NCI-H226 (cell line): ENCODE measurements around the gene RMDN2.
A peak's percentile ranks its signal among the peaks of the same experiment; 100 is the strongest.

Source experiments
- DNase-seq: peaks from one replicate; pipeline ENCODE4 v3.0.0-alpha.2; 2015

Gene RMDN2

GRCh38 chr2:37925063-37925897 lies at the start of gene RMDN2:
RMDN2 (plus strand) TSS chr2:37925287; CDS start chr2:37929278, 3,991 bp downstream.
- DNase-seq, result peak; percentile 83

GRCh38 chr2:37875403-37875906 lies 49.6 kb upstream of the RMDN2 start:
- DNase-seq, result no peak

GRCh38 chr2:37876227-37876626 lies 48.9 kb upstream of the RMDN2 start:
- DNase-seq, result no peak

- DNase-seq, result peak; percentile 40
Observed at GRCh38 chr2:37877457-37878315, 47.4 kb upstream of the RMDN2 start.

- DNase-seq, result no peak
Observed at GRCh38 chr2:37878536-37878935, 46.6 kb upstream of the RMDN2 start.

- DNase-seq, result no peak
Observed at GRCh38 chr2:37880551-37880950, 44.5 kb upstream of the RMDN2 start.

GRCh38 chr2:37881397-37881796 lies 43.7 kb upstream of the RMDN2 start:
- no peak for DNase-seq

GRCh38 chr2:37882036-37882435 lies 43.1 kb upstream of the RMDN2 start:
- no peak for DNase-seq

- DNase-seq, result no peak
Observed at GRCh38 chr2:37883518-37883917, 41.6 kb upstream of the RMDN2 start.

GRCh38 chr2:37885329-37885993 lies 39.6 kb upstream of the RMDN2 start:
- no peak for DNase-seq

GRCh38 chr2:37886745-37887144 lies 38.3 kb upstream of the RMDN2 start:
- DNase-seq, result no peak

GRCh38 chr2:37887286-37887685 lies 37.8 kb upstream of the RMDN2 start:
- no peak for DNase-seq

- peak; percentile 57 for DNase-seq
Observed at GRCh38 chr2:37890893-37891495, 34.1 kb upstream of the RMDN2 start.

- no peak for DNase-seq
Observed at GRCh38 chr2:37891846-37892435, 33.1 kb upstream of the RMDN2 start.

- no peak for DNase-seq
Observed at GRCh38 chr2:37892436-37893114, 32.5 kb upstream of the RMDN2 start.

- no peak for DNase-seq
Observed at GRCh38 chr2:37893327-37893726, 31.8 kb upstream of the RMDN2 start.

GRCh38 chr2:37894047-37894446 lies 31.0 kb upstream of the RMDN2 start:
- DNase-seq, result no peak

- no peak for DNase-seq
Observed at GRCh38 chr2:37894601-37895000, 30.5 kb upstream of the RMDN2 start.

- no peak for DNase-seq
Observed at GRCh38 chr2:37895140-37895539, 29.9 kb upstream of the RMDN2 start.

- DNase-seq, result no peak
Observed at GRCh38 chr2:37896319-37896718, 28.8 kb upstream of the RMDN2 start.

- DNase-seq, result no peak
Observed at GRCh38 chr2:37897511-37897910, 27.6 kb upstream of the RMDN2 start.

GRCh38 chr2:37898448-37898847 lies 26.6 kb upstream of the RMDN2 start:
- DNase-seq, result no peak
